ENCODE results near the gene ANKRD34A. TPM values are rescaled to one million over a fixed set of nuclear protein-coding genes. Genes with fewer than 3 reads are reported as not detected.

Gene ANKRD34A
- total and polyA plus RNA-seq, 2 of the 13 experiments (the other 11 are each of a cell fraction or from before 2014, with no cell fraction given) = 0.05 to 0.07 TPM

- no peak; the same call in 1 of the 2 replicates for TF ChIP-seq ZNF547 (CRISPR knock-in tag; IDR thresholded peaks at IDR 0.05)
- peak; percentile 48; the same call in 1 of the 2 replicates for TF ChIP-seq SP5 (CRISPR knock-in tag; IDR thresholded peaks at IDR 0.05; ENCODE audit: borderline replicate concordance, low read depth)
- TF ChIP-seq BORCS8-MEF2B (CRISPR knock-in tag; IDR thresholded peaks at IDR 0.05) = peak; percentile 83
- peak; percentile 78; the same call in 1 of the 2 replicates for TF ChIP-seq KDM4B (CRISPR knock-in tag; IDR thresholded peaks at IDR 0.05)
- no peak for TF ChIP-seq EED (CRISPR knock-in tag; IDR thresholded peaks at IDR 0.05)
- TF ChIP-seq GRHL1 (CRISPR knock-in tag; conservative IDR thresholded peaks at IDR 0.05) = no peak
- TF ChIP-seq SYNCRIP (IDR thresholded peaks at IDR 0.05; ENCODE audit: insufficient read depth, low read depth, low read length) = no peak
- TF ChIP-seq ZHX2 (IDR thresholded peaks at IDR 0.05; ENCODE audit: low read depth) = peak; percentile 79
- no peak for TF ChIP-seq ZHX2 (CRISPR knock-in tag; IDR thresholded peaks at IDR 0.05; ENCODE audit: borderline replicate concordance)
- 0 out of 2 replicates have a peak, but pooled peaks have one; percentile 16 for TF ChIP-seq TCF7 (IDR thresholded peaks at IDR 0.05; ENCODE audit: low read depth)
- TF ChIP-seq HOXA3 (CRISPR knock-in tag; IDR thresholded peaks at IDR 0.05) = peak; percentile 90
- 0 out of 2 replicates have a peak, but pooled peaks have one; percentile 35 for TF ChIP-seq ZBTB4 (CRISPR knock-in tag; IDR thresholded peaks at IDR 0.05; ENCODE audit: borderline replicate concordance)
- peak; percentile 81 for TF ChIP-seq THAP11 (CRISPR knock-in tag; IDR thresholded peaks at IDR 0.05)
- TF ChIP-seq ZNF678 (CRISPR knock-in tag; IDR thresholded peaks at IDR 0.05) = no peak
- peak; percentile 80; the same call in 1 of the 2 replicates for TF ChIP-seq HES4 (CRISPR knock-in tag; IDR thresholded peaks at IDR 0.05; ENCODE audit: borderline replicate concordance)
- TF ChIP-seq ZNF878 (CRISPR knock-in tag; IDR thresholded peaks at IDR 0.05) = peak; percentile 97
- TF ChIP-seq NCOR1 (IDR thresholded peaks at IDR 0.05; ENCODE audit: borderline replicate concordance, low read length) = peak; percentile 43; the same call in 1 of the 2 replicates
- 0 out of 2 replicates have a peak, but pooled peaks have one; percentile 79 for TF ChIP-seq ZNF709 (CRISPR knock-in tag; IDR thresholded peaks at IDR 0.05)
- TF ChIP-seq RORA (CRISPR knock-in tag; IDR thresholded peaks at IDR 0.05) = no peak
These were observed 32.1 kb upstream of the ANKRD34A start, which contains the start of gene TXNIP (continued) for GRCh38 chr1:145996433-145997015.
